Measurements from ENCODE around the gene NEK7. TPM values are rescaled to one million over a fixed set of nuclear protein-coding genes. Genes with fewer than 3 reads are reported as not detected.
"Not testable (repeated sequence)": the region's sequence is repeated elsewhere in the genome, so short reads cannot be mapped to it uniquely, and the experiment has no call there.

Gene NEK7
- total RNA-seq, 6 experiments from 2014 or later = 20.6 to 32.3 (median 21.5) TPM

DNA sequence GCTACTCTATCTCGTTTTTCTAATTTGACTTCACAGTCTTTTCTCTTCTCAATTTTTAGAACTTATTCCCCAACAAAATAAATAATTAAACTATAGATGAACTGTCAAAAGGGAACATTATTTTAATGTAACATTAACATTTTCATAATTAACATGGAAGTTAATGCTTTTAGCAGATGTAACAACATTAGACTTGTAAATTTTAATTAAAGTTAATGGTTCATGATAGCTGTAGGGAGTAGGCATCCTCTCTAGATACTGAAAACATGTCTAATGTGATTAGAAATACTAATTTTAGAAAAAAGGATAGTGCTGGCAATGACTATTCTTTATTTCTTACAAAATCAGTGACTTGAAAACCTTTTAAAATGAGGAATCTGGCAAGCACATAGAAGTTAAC lies 32.1 kb upstream of the NEK7 start:
- ATAC-seq = no peak
- no peak overlapping the region for H3K4me3 ChIP-seq

DNA sequence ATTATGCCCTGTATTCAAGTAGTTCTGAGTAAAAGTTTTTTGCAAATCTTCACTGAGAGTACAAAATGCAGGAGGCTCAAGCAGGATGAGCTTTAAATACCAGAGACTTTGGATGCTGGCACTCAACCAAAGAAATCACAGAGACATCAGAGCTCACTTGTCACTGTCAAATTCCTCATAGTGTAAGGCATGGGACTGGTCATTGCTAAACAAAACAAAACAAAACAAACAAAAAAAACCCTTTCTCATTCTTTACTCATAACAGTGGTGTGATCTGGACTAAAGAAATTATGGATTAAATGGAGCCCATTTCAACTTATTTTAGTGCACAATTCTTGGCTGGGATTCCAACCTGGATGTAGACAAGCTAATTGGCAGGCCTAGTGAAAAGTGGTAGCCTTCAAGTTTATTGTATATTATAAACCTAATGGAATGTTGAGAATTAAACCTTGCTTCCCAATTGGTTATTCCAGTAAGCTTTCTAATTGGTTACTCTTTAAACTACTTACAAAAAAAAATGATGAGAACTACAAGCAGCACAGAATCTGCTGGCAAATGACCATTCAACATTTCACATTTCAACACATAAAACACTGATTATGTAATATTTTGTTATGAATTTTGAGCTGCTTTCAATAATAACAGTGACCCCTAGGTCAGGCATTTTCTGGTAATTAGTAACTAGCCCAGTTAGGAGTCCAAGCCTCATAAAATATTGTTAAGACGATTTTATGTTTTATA lies 30.6 kb upstream of the NEK7 start:
- Histone ChIP-seq H3K9me3 (no peaks in the 10 kb centered on the region), H3K4me1 (peaks cover 0 to 8% (median 0%) of the 10 kb centered on the region in 4 donors), H3K36me3 (no peaks in the 10 kb centered on the region), H3K4me3 (no peak overlapping the region), H3K27me3 (no peaks in the 10 kb centered on the region), H3K27ac (no peak overlapping the region)
- peak in 3 of 4 donors; percentile 59 to 74 (median 63) for ATAC-seq
- 25% methylated on average over 1 of the region's 1 CpG for WGBS (ENCODE audit: insufficient coverage, low coverage, low lambda C conversion rate, missing lambda C conversion rate)
- TF ChIP-seq, protein P1, sequence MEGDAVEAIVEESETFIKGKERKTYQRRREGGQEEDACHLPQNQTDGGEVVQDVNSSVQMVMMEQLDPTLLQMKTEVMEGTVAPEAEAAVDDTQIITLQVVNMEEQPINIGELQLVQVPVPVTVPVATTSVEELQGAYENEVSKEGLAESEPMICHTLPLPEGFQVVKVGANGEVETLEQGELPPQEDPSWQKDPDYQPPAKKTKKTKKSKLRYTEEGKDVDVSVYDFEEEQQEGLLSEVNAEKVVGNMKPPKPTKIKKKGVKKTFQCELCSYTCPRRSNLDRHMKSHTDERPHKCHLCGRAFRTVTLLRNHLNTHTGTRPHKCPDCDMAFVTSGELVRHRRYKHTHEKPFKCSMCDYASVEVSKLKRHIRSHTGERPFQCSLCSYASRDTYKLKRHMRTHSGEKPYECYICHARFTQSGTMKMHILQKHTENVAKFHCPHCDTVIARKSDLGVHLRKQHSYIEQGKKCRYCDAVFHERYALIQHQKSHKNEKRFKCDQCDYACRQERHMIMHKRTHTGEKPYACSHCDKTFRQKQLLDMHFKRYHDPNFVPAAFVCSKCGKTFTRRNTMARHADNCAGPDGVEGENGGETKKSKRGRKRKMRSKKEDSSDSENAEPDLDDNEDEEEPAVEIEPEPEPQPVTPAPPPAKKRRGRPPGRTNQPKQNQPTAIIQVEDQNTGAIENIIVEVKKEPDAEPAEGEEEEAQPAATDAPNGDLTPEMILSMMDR (IDR thresholded peaks at IDR 0.05) = no peak
- no peak for TF ChIP-seq POLR2A (IDR thresholded peaks at IDR 0.05)
- no peak for DNase-seq
- intact Hi-C loops (cut with DNase I) = no loop called here

More for the DNA sequence above, 32.1 kb upstream of the NEK7 start:
- no peaks in the 10 kb centered on the region for H3K9me3 ChIP-seq
- no peaks in the 10 kb centered on the region for H3K27me3 ChIP-seq
- no peak for TF ChIP-seq POLR2A (IDR thresholded peaks at IDR 0.05)
- TF ChIP-seq, protein P1 (IDR thresholded peaks at IDR 0.05) = no peak
- H3K36me3 ChIP-seq = no peaks in the 10 kb centered on the region
- intact Hi-C loops (cut with DNase I) = no loop called here
- peaks cover 0 to 8% (median 0%) of the 10 kb centered on the region in 4 donors for H3K4me1 ChIP-seq
- 70% methylated on average over 1 of the region's 1 CpG for WGBS (ENCODE audit: insufficient coverage, low coverage, low lambda C conversion rate, missing lambda C conversion rate)
- H3K27ac ChIP-seq = no peak overlapping the region
- DNase-seq = no peak

DNA sequence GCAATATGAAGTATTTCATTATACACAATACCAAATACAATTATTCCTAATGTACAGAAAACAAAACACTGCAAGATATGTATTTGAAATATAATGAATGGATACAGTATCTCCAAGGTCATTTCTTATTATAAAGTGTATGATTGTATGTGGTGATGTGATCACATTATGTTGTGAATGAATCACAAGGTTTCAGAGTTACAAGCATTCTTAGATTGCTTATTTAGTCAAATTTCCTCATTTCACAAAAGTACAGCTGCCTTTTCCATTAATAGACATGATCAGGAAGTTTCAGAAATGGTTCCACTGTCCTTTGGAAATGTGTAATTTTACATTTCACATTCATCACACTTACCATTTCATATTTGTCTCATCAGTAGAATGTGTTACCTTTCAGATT lies 28.3 kb upstream of the NEK7 start:
- Histone ChIP-seq H3K27ac (no peak overlapping the region), H3K4me3 (no peak overlapping the region), H3K27me3 (no peaks in the 10 kb centered on the region), H3K9me3 (no peaks in the 10 kb centered on the region), H3K36me3 (no peaks in the 10 kb centered on the region), H3K4me1 (peaks cover 0 to 8% (median 0%) of the 10 kb centered on the region in 4 donors)
- intact Hi-C loops (cut with DNase I) = no loop called here
- DNase-seq (no peak), ATAC-seq (no peak)
- no peak for TF ChIP-seq POLR2A (IDR thresholded peaks at IDR 0.05)
- TF ChIP-seq, protein P1 (IDR thresholded peaks at IDR 0.05) = no peak

DNA sequence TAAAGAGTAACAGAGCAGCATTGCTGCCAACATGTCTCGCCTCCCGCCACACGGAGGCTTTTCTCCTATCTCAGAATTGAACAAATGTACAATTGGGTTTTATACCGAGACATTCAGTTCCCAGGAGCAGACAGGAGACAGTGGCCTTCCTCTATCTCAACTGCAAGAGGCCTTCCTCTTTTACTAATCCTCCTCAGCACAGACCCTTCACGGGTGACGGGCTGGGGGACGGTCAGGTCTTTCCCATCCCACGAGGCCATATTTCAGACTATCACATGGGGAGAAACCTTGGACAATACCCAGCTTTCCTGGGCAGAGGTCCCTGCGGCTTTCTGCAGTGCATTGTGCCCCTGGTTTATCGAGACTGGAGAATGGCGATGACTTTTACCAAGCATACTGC lies 26.7 kb upstream of the NEK7 start:
- H3K27ac ChIP-seq; H3K4me1 ChIP-seq; H3K9me3 ChIP-seq; H3K36me3 ChIP-seq; H3K4me3 ChIP-seq; H3K27me3 ChIP-seq; ATAC-seq; DNase-seq; intact Hi-C loops (cut with DNase I): not testable (repeated sequence)
- WGBS (ENCODE audit: insufficient coverage, low coverage, low lambda C conversion rate, missing lambda C conversion rate) = 92% methylated on average over 4 of the region's 11 CpGs

DNA sequence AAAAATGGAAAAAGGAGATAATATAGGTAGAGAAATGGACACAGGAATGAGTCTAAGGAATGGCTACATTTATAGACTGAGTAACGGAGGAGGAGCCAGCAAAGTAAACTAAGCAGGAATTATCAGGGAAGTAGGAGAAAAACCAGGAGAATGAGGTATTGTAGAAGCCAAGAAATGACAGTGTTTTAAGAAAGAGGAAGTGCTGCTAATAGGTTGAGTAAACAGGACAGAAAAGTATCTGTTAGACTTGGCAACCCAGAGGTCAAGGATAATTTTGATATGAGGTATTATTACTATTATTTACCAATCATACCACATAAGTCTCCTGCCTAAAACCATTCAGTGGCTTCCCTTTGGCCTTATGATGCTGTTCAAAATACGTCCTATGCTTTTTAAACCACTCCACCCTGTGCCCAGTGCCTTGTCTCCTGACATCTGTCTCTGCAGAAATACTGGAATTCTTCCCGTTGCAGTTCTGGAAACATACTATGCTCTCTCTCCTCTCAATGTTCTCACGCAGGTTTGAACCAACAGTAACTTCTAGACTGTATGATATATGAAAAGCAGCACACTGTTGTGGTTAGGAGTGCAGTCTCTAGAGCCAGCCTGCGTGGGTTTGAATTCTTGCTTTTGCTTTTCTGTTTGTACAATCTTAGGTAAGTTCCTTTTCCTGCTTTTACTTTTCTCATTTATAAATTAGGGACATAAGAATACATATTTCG lies 24.6 kb upstream of the NEK7 start:
- intact Hi-C loops (cut with DNase I) = no loop called here

More for the DNA sequence above, 24.6 kb upstream of the NEK7 start:
- whole genome bisulfite sequencing (ENCODE audit: insufficient coverage, low coverage, low lambda C conversion rate, missing lambda C conversion rate) = 76% methylated on average over 6 of the region's 6 CpGs
- Histone ChIP-seq H3K27ac (no peak overlapping the region), H3K27me3 (no peaks in the 10 kb centered on the region), H3K36me3 (no peaks in the 10 kb centered on the region), H3K4me1 (no peaks in the 10 kb centered on the region), H3K4me3 (no peak overlapping the region), H3K9me3 (no peaks in the 10 kb centered on the region)
- TF ChIP-seq, protein P1 (IDR thresholded peaks at IDR 0.05) = no peak
- no peak for TF ChIP-seq POLR2A (IDR thresholded peaks at IDR 0.05)
- no peak for ATAC-seq
- no peak for DNase-seq

Measured in right lobe of liver (tissue), 6 donors.